Lung (tissue), 12 donors: ENCODE results near the gene ASB6. TPM values are rescaled to one million over a fixed set of nuclear protein-coding genes. Genes with fewer than 3 reads are reported as not detected.

Source experiments
- ATAC-seq: fragments of 200-7000 bp; cut with Tn5 transposase; one replicate; pipeline ENCODE4 v1.9.1; 2020; ENCODE audit warnings: moderate number of reproducible peaks; ENCODE audit not compliant: insufficient read depth, low FRiP score
- DNase-seq, 3 donors: peaks; one replicate each; pipeline ENCODE4 v3.0.0-alpha.2; 2013 to 2017
- H3K27ac ChIP-seq, 2 donors: one replicate each; pipeline ENCODE4 v1.5.1; 2013; ENCODE audit warnings: mild to moderate bottlenecking in 2 of 2, moderate library complexity in 2 of 2, control low read depth in 1 of 2, inconsistent platforms in 1 of 2, low read depth in 1 of 2, low read length in 1 of 2
- H3K27me3 ChIP-seq, 3 donors: one replicate each; pipeline ENCODE4 v1.5.1; 2013; ENCODE audit warnings: low read length in 2 of 3; ENCODE audit not compliant: control insufficient read depth in 3 of 3, insufficient read depth in 3 of 3
- H3K36me3 ChIP-seq, 4 donors: one replicate each; pipeline ENCODE4 v1.5.1; 2013; ENCODE audit warnings: low read length in 4 of 4, mild to moderate bottlenecking in 1 of 4, moderate library complexity in 1 of 4; ENCODE audit not compliant: control insufficient read depth in 4 of 4, insufficient read depth in 4 of 4
- H3K4me1 ChIP-seq, 5 donors: one replicate each; pipeline ENCODE4 v1.5.1; 2013; ENCODE audit warnings: low read length in 5 of 5, mild to moderate bottlenecking in 2 of 5, moderate library complexity in 1 of 5; ENCODE audit not compliant: control insufficient read depth in 5 of 5, insufficient read depth in 5 of 5
- H3K4me3 ChIP-seq: one replicate; pipeline ENCODE4 v1.5.1; 2013; ENCODE audit warnings: mild to moderate bottlenecking, control low read depth, moderate library complexity
- H3K9ac ChIP-seq, 2 donors: one replicate each; pipeline ENCODE4 v1.5.1; 2013; ENCODE audit warnings: low read length in 2 of 2, control low read depth in 1 of 2; ENCODE audit not compliant: insufficient read depth in 1 of 2
- H3K9me3 ChIP-seq, 4 donors: one replicate each; pipeline ENCODE4 v1.5.1; 2013; ENCODE audit warnings: low read length in 3 of 4, mild to moderate bottlenecking in 1 of 4, moderate library complexity in 1 of 4; ENCODE audit not compliant: control insufficient read depth in 4 of 4, insufficient read depth in 3 of 4
- whole genome bisulfite sequencing, 2 donors: extraction: QIAGEN DNeasy Blood & Tissue Kit; methylation state at CpG; one replicate each; pipeline ENCODE4 v1.1.7; 2013; 5-methylcytosine and 5-hydroxymethylcytosine counted together
- polyA plus RNA-seq, 2 donors: library from polyadenylated mRNA; stranded (reverse); fragments of 200-250 nt; gene quantifications; one replicate each; pipeline ENCODE4 v1.2.1, GENCODE V29; 2013
- total RNA-seq, 2 donors: library from RNA; depleted of rRNA in 1 of 2; stranded (reverse); fragments of >200 nt in 1 of 2; gene quantifications; one replicate each; pipeline ENCODE4 v1.2.1, GENCODE V29; 2014 to 2021
- TF ChIP-seq, protein P1 (sequence below): IDR thresholded peaks from 2 replicates; pipeline ENCODE4 v1.5.1; 2012; ENCODE audit warnings: mild to moderate bottlenecking; ENCODE audit errors: control extremely low read depth, extremely low read depth
- donor health status: control.
- donor health status: control.
- donor health status: Bipolar disorder and iron deficiency.
- donor health status: healthy.
- donor health status: DM: yes; HTN: yes; CAD: no.

The ASB6 gene
- total and polyA plus RNA-seq, 4 donors = 11.8 to 19.5 (median 16.1) TPM

- H3K27ac ChIP-seq = no peak overlapping the region
- no peak for ATAC-seq
- H3K36me3 ChIP-seq = peaks cover 4 to 46% (median 17%) of the 10 kb centered on the region in 4 donors
- H3K4me1 ChIP-seq = peaks cover 0 to 21% (median 6%) of the 10 kb centered on the region in 5 donors
- no peaks in the 10 kb centered on the region for H3K27me3 ChIP-seq
- DNase-seq = no peak
- TF ChIP-seq, protein P1, sequence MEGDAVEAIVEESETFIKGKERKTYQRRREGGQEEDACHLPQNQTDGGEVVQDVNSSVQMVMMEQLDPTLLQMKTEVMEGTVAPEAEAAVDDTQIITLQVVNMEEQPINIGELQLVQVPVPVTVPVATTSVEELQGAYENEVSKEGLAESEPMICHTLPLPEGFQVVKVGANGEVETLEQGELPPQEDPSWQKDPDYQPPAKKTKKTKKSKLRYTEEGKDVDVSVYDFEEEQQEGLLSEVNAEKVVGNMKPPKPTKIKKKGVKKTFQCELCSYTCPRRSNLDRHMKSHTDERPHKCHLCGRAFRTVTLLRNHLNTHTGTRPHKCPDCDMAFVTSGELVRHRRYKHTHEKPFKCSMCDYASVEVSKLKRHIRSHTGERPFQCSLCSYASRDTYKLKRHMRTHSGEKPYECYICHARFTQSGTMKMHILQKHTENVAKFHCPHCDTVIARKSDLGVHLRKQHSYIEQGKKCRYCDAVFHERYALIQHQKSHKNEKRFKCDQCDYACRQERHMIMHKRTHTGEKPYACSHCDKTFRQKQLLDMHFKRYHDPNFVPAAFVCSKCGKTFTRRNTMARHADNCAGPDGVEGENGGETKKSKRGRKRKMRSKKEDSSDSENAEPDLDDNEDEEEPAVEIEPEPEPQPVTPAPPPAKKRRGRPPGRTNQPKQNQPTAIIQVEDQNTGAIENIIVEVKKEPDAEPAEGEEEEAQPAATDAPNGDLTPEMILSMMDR = no peak
- H3K4me3 ChIP-seq = no peak overlapping the region
- H3K9ac ChIP-seq = no peak overlapping the region
- H3K9me3 ChIP-seq = no peaks in the 10 kb centered on the region
- 84 to 87% methylated on average over 13 of the region's 13 CpGs for WGBS, 2 donors
These were observed 9.5 kb downstream of the ASB6 start for GRCh38 chr9:129632460-129632859.

DNA sequence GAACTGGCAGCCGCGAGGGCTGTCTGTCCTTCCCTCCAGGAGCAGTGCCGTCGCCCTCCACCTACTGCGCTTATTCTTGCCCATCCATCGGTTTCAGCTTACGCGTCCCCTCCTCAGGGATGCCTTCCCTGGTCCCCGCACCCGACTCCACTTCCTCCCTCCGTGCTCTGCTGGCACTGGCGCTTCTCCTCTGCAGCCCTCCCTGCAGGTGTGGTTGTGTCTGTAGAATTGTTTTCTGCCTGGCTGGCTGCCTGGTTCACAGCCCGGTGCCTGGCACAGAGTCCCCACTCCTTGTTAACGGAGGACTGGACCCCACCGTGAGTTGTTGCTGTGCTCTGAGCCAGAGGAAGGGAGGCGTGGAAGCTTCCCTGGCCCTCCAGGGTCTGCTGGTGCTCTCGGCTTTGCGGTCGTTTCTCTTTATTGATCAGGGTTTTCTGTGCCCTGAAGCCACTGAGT is 10.2 kb downstream of the ASB6 start:
- Histone ChIP-seq H3K9ac (no peak overlapping the region), H3K4me1 (peaks cover 0 to 26% (median 8%) of the 10 kb centered on the region in 5 donors), H3K9me3 (no peaks in the 10 kb centered on the region), H3K27ac (no peak overlapping the region), H3K27me3 (no peaks in the 10 kb centered on the region), H3K4me3 (no peak overlapping the region), H3K36me3 (peaks cover 4 to 39% (median 13%) of the 10 kb centered on the region in 4 donors)
- no peak for ATAC-seq
- TF ChIP-seq, protein P1 = no peak
- no peak for DNase-seq
- WGBS, 2 donors = 82 to 84% methylated on average over 19 of the region's 19 CpGs

GRCh38 chr9:129630967-129631673 is 10.8 kb downstream of the ASB6 start:
- no peak overlapping the region for H3K9ac ChIP-seq
- DNase-seq (no peak), ATAC-seq (no peak)
- H3K4me1 ChIP-seq = peaks cover 0 to 26% (median 8%) of the 10 kb centered on the region in 5 donors
- 83 to 85% methylated on average over 21 of the region's 21 CpGs for WGBS, 2 donors
- no peak overlapping the region for H3K4me3 ChIP-seq
- peaks cover 4 to 38% (median 13%) of the 10 kb centered on the region in 4 donors for H3K36me3 ChIP-seq
- H3K27me3 ChIP-seq = no peaks in the 10 kb centered on the region
- no peaks in the 10 kb centered on the region for H3K9me3 ChIP-seq
- no peak overlapping the region for H3K27ac ChIP-seq
- TF ChIP-seq, protein P1 = no peak
